CD4-positive, alpha-beta T cell treated with Interleukin-12 subunit alpha and Interleukin-12 subunit beta, for 1 hour (primary cell): ENCODE data around the gene LBHD2.

ENCODE experiments used
- DNase-seq: peaks from one replicate; pipeline ENCODE4 v3.0.0-alpha.2; 2020

LBHD2 gene

GRCh38 chr14:103091883-103092222, 7.8 kb downstream of the LBHD2 start:
- no peak for DNase-seq

GRCh38 chr14:103093856-103094405, 9.9 kb downstream of the LBHD2 start:
- DNase-seq, result no peak

- DNase-seq, result no peak
These were observed 10.6 kb downstream of the LBHD2 start, which contains the start of gene EXOC3L4 for GRCh38 chr14:103094406-103095209. EXOC3L4 (plus strand) TSS chr14:103094725; CDS start chr14:103100220, 5,495 bp downstream.

- no peak for DNase-seq
These were observed 11.3 kb downstream of the LBHD2 start for GRCh38 chr14:103095210-103095778.

GRCh38 chr14:103096387-103096786, 12.4 kb downstream of the LBHD2 start:
- DNase-seq, result no peak

- no peak for DNase-seq
These were observed 13.4 kb downstream of the LBHD2 start for GRCh38 chr14:103097244-103097993.

GRCh38 chr14:103097994-103098957, 14.3 kb downstream of the LBHD2 start:
- DNase-seq, result no peak

- DNase-seq, result no peak
These were observed 15.2 kb downstream of the LBHD2 start for GRCh38 chr14:103099081-103099732.

- DNase-seq, result no peak
These were observed 15.8 kb downstream of the LBHD2 start for GRCh38 chr14:103099733-103100280.

GRCh38 chr14:103100281-103101121, 16.5 kb downstream of the LBHD2 start:
- no peak for DNase-seq

- DNase-seq, result no peak
These were observed 17.4 kb downstream of the LBHD2 start for GRCh38 chr14:103101257-103101962.

- no peak for DNase-seq
These were observed 18.1 kb downstream of the LBHD2 start for GRCh38 chr14:103101963-103102688.

GRCh38 chr14:103102689-103103260, 18.8 kb downstream of the LBHD2 start:
- no peak for DNase-seq

- DNase-seq, result no peak
These were observed 19.7 kb downstream of the LBHD2 start for GRCh38 chr14:103103461-103104388.

GRCh38 chr14:103104389-103104653, 20.3 kb downstream of the LBHD2 start:
- no peak for DNase-seq

- peak; percentile 72 for DNase-seq
These were observed 20.8 kb downstream of the LBHD2 start for GRCh38 chr14:103104654-103105452.

GRCh38 chr14:103105580-103106150, 21.7 kb downstream of the LBHD2 start:
- DNase-seq, result peak; percentile 13
